Lung (tissue), 12 donors: ENCODE measurements around the gene ADCY10. TPM values are rescaled to one million over a fixed set of nuclear protein-coding genes. Genes with fewer than 3 reads are reported as not detected.

Experiments used
- ATAC-seq: fragments of 200-7000 bp; cut with Tn5 transposase; one replicate; pipeline ENCODE4 v1.9.1; 2020; ENCODE audit warnings: moderate number of reproducible peaks; ENCODE audit not compliant: insufficient read depth, low FRiP score
- DNase-seq, 3 donors: peaks; one replicate each; pipeline ENCODE4 v3.0.0-alpha.2; 2013 to 2017
- H3K27ac ChIP-seq, 2 donors: one replicate each; pipeline ENCODE4 v1.5.1; 2013; ENCODE audit warnings: mild to moderate bottlenecking in 2 of 2, moderate library complexity in 2 of 2, control low read depth in 1 of 2, inconsistent platforms in 1 of 2, low read depth in 1 of 2, low read length in 1 of 2
- H3K27me3 ChIP-seq, 3 donors: one replicate each; pipeline ENCODE4 v1.5.1; 2013; ENCODE audit warnings: low read length in 2 of 3; ENCODE audit not compliant: control insufficient read depth in 3 of 3, insufficient read depth in 3 of 3
- H3K36me3 ChIP-seq, 4 donors: one replicate each; pipeline ENCODE4 v1.5.1; 2013; ENCODE audit warnings: low read length in 4 of 4, mild to moderate bottlenecking in 1 of 4, moderate library complexity in 1 of 4; ENCODE audit not compliant: control insufficient read depth in 4 of 4, insufficient read depth in 4 of 4
- H3K4me1 ChIP-seq, 5 donors: one replicate each; pipeline ENCODE4 v1.5.1; 2013; ENCODE audit warnings: low read length in 5 of 5, mild to moderate bottlenecking in 2 of 5, moderate library complexity in 1 of 5; ENCODE audit not compliant: control insufficient read depth in 5 of 5, insufficient read depth in 5 of 5
- H3K4me3 ChIP-seq: one replicate; pipeline ENCODE4 v1.5.1; 2013; ENCODE audit warnings: mild to moderate bottlenecking, control low read depth, moderate library complexity
- H3K9ac ChIP-seq, 2 donors: one replicate each; pipeline ENCODE4 v1.5.1; 2013; ENCODE audit warnings: low read length in 2 of 2, control low read depth in 1 of 2; ENCODE audit not compliant: insufficient read depth in 1 of 2
- H3K9me3 ChIP-seq, 4 donors: one replicate each; pipeline ENCODE4 v1.5.1; 2013; ENCODE audit warnings: low read length in 3 of 4, mild to moderate bottlenecking in 1 of 4, moderate library complexity in 1 of 4; ENCODE audit not compliant: control insufficient read depth in 4 of 4, insufficient read depth in 3 of 4
- CTCF ChIP-seq: IDR thresholded peaks from 2 replicates; pipeline ENCODE4 v1.5.1; 2012; ENCODE audit warnings: mild to moderate bottlenecking; ENCODE audit errors: control extremely low read depth, extremely low read depth
- WGBS, 2 donors: extraction: QIAGEN DNeasy Blood & Tissue Kit; methylation state at CpG; one replicate each; pipeline ENCODE4 v1.1.7; 2013; 5-methylcytosine and 5-hydroxymethylcytosine counted together
- polyA plus RNA-seq, 2 donors: library from polyadenylated mRNA; stranded (reverse); fragments of 200-250 nt; gene quantifications; one replicate each; pipeline ENCODE4 v1.2.1, GENCODE V29; 2013
- total RNA-seq, 2 donors: library from RNA; depleted of rRNA in 1 of 2; stranded (reverse); fragments of >200 nt in 1 of 2; gene quantifications; one replicate each; pipeline ENCODE4 v1.2.1, GENCODE V29; 2014 to 2021
- donor health status: control.
- donor health status: control.
- donor health status: Bipolar disorder and iron deficiency.
- donor health status: healthy.
- donor health status: DM: yes; HTN: yes; CAD: no.

Gene ADCY10
- total and polyA plus RNA-seq, 4 donors = 0.06 to 0.10 (median 0.09) TPM; not detected in 1

- H3K36me3 ChIP-seq = peaks cover 6 to 36% (median 21%) of the 10 kb centered on the region in 4 donors
- H3K4me3 ChIP-seq = no peak overlapping the region
- H3K9ac ChIP-seq = no peak overlapping the region
- TF ChIP-seq CTCF = no peak
- H3K4me1 ChIP-seq = peaks cover 0 to 1% (median 0%) of the 10 kb centered on the region in 5 donors
- no peaks in the 10 kb centered on the region for H3K27me3 ChIP-seq
- H3K9me3 ChIP-seq = peaks cover 0 to 4% (median 0%) of the 10 kb centered on the region in 4 donors
- DNase-seq = no peak
- ATAC-seq = no peak
- H3K27ac ChIP-seq = no peak overlapping the region
- 98 to 99% methylated on average over 2 of the region's 2 CpGs for WGBS, 2 donors
Observed at GRCh38 chr1:167781558-167781957, 132.4 kb downstream of the ADCY10 start.

- 87 to 92% methylated on average over 5 of the region's 5 CpGs for WGBS, 2 donors
Observed at GRCh38 chr1:167777269-167777650, 136.7 kb downstream of the ADCY10 start.

GRCh38 chr1:167776616-167777268 is 137.2 kb downstream of the ADCY10 start:
- no peak for ATAC-seq
- Histone ChIP-seq H3K4me1 (peaks cover 0 to 1% (median 0%) of the 10 kb centered on the region in 5 donors), H3K27me3 (no peaks in the 10 kb centered on the region), H3K27ac (no peak overlapping the region), H3K9ac (no peak overlapping the region), H3K36me3 (peaks cover 9 to 31% (median 20%) of the 10 kb centered on the region in 4 donors), H3K4me3 (no peak overlapping the region), H3K9me3 (peaks cover 0 to 4% (median 0%) of the 10 kb centered on the region in 4 donors)
- TF ChIP-seq CTCF = no peak
- 93 to 96% methylated on average over 1 of the region's 1 CpG for WGBS, 2 donors
- no peak for DNase-seq

More at GRCh38 chr1:167777269-167777650, 136.7 kb downstream of the ADCY10 start:
- no peaks in the 10 kb centered on the region for H3K27me3 ChIP-seq
- no peak overlapping the region for H3K27ac ChIP-seq
- TF ChIP-seq CTCF = no peak
- H3K9me3 ChIP-seq = peaks cover 0 to 4% (median 0%) of the 10 kb centered on the region in 4 donors
- peaks cover 9 to 29% (median 19%) of the 10 kb centered on the region in 4 donors for H3K36me3 ChIP-seq
- no peak overlapping the region for H3K4me3 ChIP-seq
- ATAC-seq = no peak
- peaks cover 0 to 1% (median 0%) of the 10 kb centered on the region in 5 donors for H3K4me1 ChIP-seq
- DNase-seq = no peak
- H3K9ac ChIP-seq = no peak overlapping the region
